PC-3 (cell line): Measurements from ENCODE around the gene SLC16A13. TPM values are rescaled to one million over a fixed set of nuclear protein-coding genes. Genes with fewer than 3 reads are reported as not detected.
A peak's percentile ranks its signal among the peaks of the same experiment; 100 is the strongest.

Source experiments
- ATAC-seq: fragments of 200-7000 bp; cut with Tn5 transposase; 2 replicates; pipeline ENCODE4 v1.9.1; 2020; ENCODE audit warnings: mild to moderate bottlenecking, moderate library complexity
- BruUV-seq: library from RNA; stranded (reverse); fragments of 400-500 nt; replicated peaks from 2 replicates; lab custom pipeline; 2021; lab: Mats Ljungman, UMichigan
- CTCF ChIA-PET: fragments of 300-600 bp; sonication (Branson Sonifier 250); formaldehyde crosslinking; loops from one replicate; lab custom pipeline; 2022; ENCODE audit warnings: antibody characterized with exemption; lab: Charles Lee
- POLR2A ChIA-PET: fragments of 300-600 bp; sonication (Branson Sonifier 250); formaldehyde crosslinking; loops from one replicate; lab custom pipeline; 2022; ENCODE audit warnings: antibody characterized with exemption; ENCODE audit not compliant: unreplicated experiment; lab: Charles Lee
- DNase-seq: peaks from one replicate; pipeline ENCODE4 v3.0.0-alpha.2; 2015
- H2AFZ ChIP-seq: fragments of 300-600 bp; sonication (generic); 2 replicates; pipeline ENCODE4 v1.6.0; 2016; ENCODE audit warnings: antibody characterized with exemption, low read length
- H3F3A ChIP-seq: fragments of 300-600 bp; sonication (generic); one replicate; pipeline ENCODE4 v1.6.0; 2017; ENCODE audit warnings: antibody characterized with exemption, low read length, control low read depth, mild to moderate bottlenecking; ENCODE audit not compliant: unreplicated experiment
- H3K27ac ChIP-seq: fragments of 300-600 bp; sonication (generic); 2 replicates; pipeline ENCODE4 v1.5.1; 2016; ENCODE audit warnings: mild to moderate bottlenecking, low read length
- H3K27me3 ChIP-seq: fragments of 300-600 bp; sonication (generic); 2 replicates; pipeline ENCODE4 v1.6.1; 2016; ENCODE audit warnings: low read length, mixed read lengths
- H3K36me3 ChIP-seq: fragments of 300-600 bp; sonication (generic); 2 replicates; pipeline ENCODE4 v1.6.1; 2016; ENCODE audit warnings: low read depth, mixed run types, low read length, mixed read lengths
- H3K4me1 ChIP-seq: fragments of 300-600 bp; sonication (generic); 2 replicates; pipeline ENCODE4 v1.5.1; 2016; ENCODE audit warnings: low read length; ENCODE audit not compliant: insufficient read depth
- H3K4me2 ChIP-seq: fragments of 300-600 bp; sonication (generic); 2 replicates; pipeline ENCODE4 v1.6.0; 2016; ENCODE audit warnings: low read length
- H3K4me3 ChIP-seq: fragments of 300-600 bp; sonication (generic); 2 replicates; pipeline ENCODE4 v1.5.1; 2016; ENCODE audit warnings: mild to moderate bottlenecking, low read length, mixed read lengths
- H3K79me2 ChIP-seq: fragments of 300-600 bp; sonication (generic); 2 replicates; pipeline ENCODE4 v1.6.1; 2017; ENCODE audit warnings: low read length, mixed read lengths
- H3K9ac ChIP-seq: fragments of 300-600 bp; sonication (generic); 2 replicates; pipeline ENCODE4 v1.6.0; 2016; ENCODE audit warnings: mild to moderate bottlenecking, low read length
- H3K9me2 ChIP-seq: fragments of 300-600 bp; sonication (generic); replicated peaks from 2 replicates; pipeline ENCODE4 v1.6.1; 2016; ENCODE audit warnings: mixed run types, low read length, mixed read lengths
- H3K9me3 ChIP-seq: fragments of 300-600 bp; sonication (generic); 2 replicates; pipeline ENCODE4 v1.6.1; 2016; ENCODE audit warnings: low read length, mixed read lengths
- H4K20me1 ChIP-seq: fragments of 300-600 bp; sonication (generic); 2 replicates; pipeline ENCODE4 v1.6.1; 2016; ENCODE audit warnings: low read length, mixed read lengths
- CTCF ChIP-seq: fragments of 300-600 bp; sonication (generic); conservative IDR thresholded peaks from 2 replicates; pipeline ENCODE4 v1.5.1; 2017; ENCODE audit warnings: antibody characterized with exemption, low read depth, mild to moderate bottlenecking, low read length
- EZH2 ChIP-seq: fragments of 300-600 bp; sonication (generic); IDR thresholded peaks from one replicate; pipeline ENCODE4 v1.6.1; 2017; ENCODE audit warnings: antibody characterized with exemption, mild to moderate bottlenecking, low read length; ENCODE audit not compliant: unreplicated experiment
- EZH2phosphoT487 ChIP-seq: fragments of 300-600 bp; sonication (generic); IDR thresholded peaks from 2 replicates; pipeline ENCODE4 v1.6.1; 2018; ENCODE audit warnings: mild to moderate bottlenecking, antibody characterized with exemption, low read length, borderline replicate concordance
- intact Hi-C: fragments of 100-400 bp; cut with micrococcal nuclease; formaldehyde crosslinking; loops from 2 replicates; pipeline ENCODE4 v1.9.0; 2023
- total RNA-seq: library from RNA; depleted of rRNA; stranded (reverse); fragments of >200 nt; gene quantifications from 2 replicates; pipeline ENCODE4 v1.2.3, GENCODE V29; 2014

Gene SLC16A13
- total RNA-seq, 1 experiment from 2014 or later: 0.62 TPM

GRCh38 chr17:7021993-7022778, 13.6 kb upstream of the SLC16A13 start:
- Histone ChIP-seq H3K9ac (peak overlapping the region; percentile 42), H3K36me3 (no peaks in the 10 kb centered on the region), H3K4me3 (peak overlapping the region; percentile 54), H3K9me2 (no peaks in the 10 kb centered on the region), H3K27ac (no peak overlapping the region), H3K4me2 (peak overlapping the region; percentile 82), H3F3A (no peaks in the 10 kb centered on the region), H3K9me3 (no peaks in the 10 kb centered on the region), H4K20me1 (no peaks in the 10 kb centered on the region), H3K4me1 (peaks cover 12% of the 10 kb centered on the region; the same call in 1 of the 2 replicates), H3K79me2 (no peaks in the 10 kb centered on the region), H2AFZ (peak overlapping the region; percentile 92), H3K27me3 (no peaks in the 10 kb centered on the region)
- POLR2A ChIA-PET: interaction anchor here (0.9 kb wide), 1 partner anchor 13 kb away, joined by 3 read pairs; the partner anchor contains the start of gene SLC16A13
- BruUV-seq: no TSS peak
- no peak for TF ChIP-seq EZH2phosphoT487
- TF ChIP-seq EZH2: no peak
- TF ChIP-seq CTCF: peak; percentile 79
- CTCF ChIA-PET: no interaction called here
- intact Hi-C loops: loop anchor here (1.0 to 5.0 kb wide), 3 partner anchors 111 to 355 kb away; no protein-coding TSS in a partner anchor
- DNase-seq (peak; percentile 73), ATAC-seq (peak; percentile 73)

GRCh38 chr17:7022781-7023571, 12.8 kb upstream of the SLC16A13 start, which contains the start of gene BCL6B:
Gene BCL6B, plus strand, starts transcription at chr17:7023050. Its CDS starts 622 bp downstream, at chr17:7023672.
- intact Hi-C loops: loop anchor here (5.0 kb wide), 2 partner anchors 181 to 356 kb away; no protein-coding TSS in a partner anchor
- no peaks in the 10 kb centered on the region for H3K27me3 ChIP-seq
- no peaks in the 10 kb centered on the region for H3F3A ChIP-seq
- no peaks in the 10 kb centered on the region for H3K79me2 ChIP-seq
- H3K27ac ChIP-seq: no peak within 1 kb of the TSS
- H3K4me2 ChIP-seq: peak within 1 kb of the TSS; percentile 82
- H2AFZ ChIP-seq: peak within 1 kb of the TSS; percentile 92
- CTCF ChIA-PET: no interaction called here
- no peaks in the 10 kb centered on the region for H4K20me1 ChIP-seq
- POLR2A ChIA-PET: no interaction called here
- no peak for TF ChIP-seq EZH2
- TF ChIP-seq CTCF: no peak
- TF ChIP-seq EZH2phosphoT487: no peak
- no TSS peak for BruUV-seq
- H3K36me3 ChIP-seq: no peaks in the 10 kb centered on the region
- peak within 1 kb of the TSS; percentile 54 for H3K4me3 ChIP-seq
- H3K4me1 ChIP-seq: peaks cover 12% of the 10 kb centered on the region; the same call in 1 of the 2 replicates
- H3K9me3 ChIP-seq: no peaks in the 10 kb centered on the region
- no peaks in the 10 kb centered on the region for H3K9me2 ChIP-seq
- ATAC-seq (no peak), DNase-seq (no peak)
- peak within 1 kb of the TSS; percentile 42 for H3K9ac ChIP-seq
